HG02973 (cell line): ENCODE measurements around the gene PYDC2.
"Not testable (repeated sequence)": the region's sequence is repeated elsewhere in the genome, so short reads cannot be mapped to it uniquely, and the experiment has no call there.

ENCODE experiments used
- ATAC-seq: cut with Tn5 transposase; IDR thresholded peaks from one replicate; pipeline ENCODE4 v1.9.1; 2021; ENCODE audit warnings: moderate library complexity; ENCODE audit not compliant: unreplicated experiment

PYDC2 gene

GRCh38 chr3:191460360-191460759 lies 603 bp upstream of the PYDC2 start:
- ATAC-seq = no peak

- no peak for ATAC-seq
Observed at GRCh38 chr3:191470080-191470479, 9.1 kb downstream of the PYDC2 start.

GRCh38 chr3:191470545-191470944 lies 9.6 kb downstream of the PYDC2 start:
- no peak for ATAC-seq

- ATAC-seq = no peak
Observed at GRCh38 chr3:191473661-191474198, 12.8 kb downstream of the PYDC2 start.

GRCh38 chr3:191476066-191476772 lies 15.3 kb downstream of the PYDC2 start:
- ATAC-seq = no peak

- ATAC-seq = not testable (repeated sequence)
Observed at GRCh38 chr3:191483994-191484393, 23.0 kb downstream of the PYDC2 start.

- ATAC-seq = no peak
Observed at GRCh38 chr3:191484461-191484860, 23.5 kb downstream of the PYDC2 start.

GRCh38 chr3:191492601-191493000 lies 31.6 kb downstream of the PYDC2 start:
- ATAC-seq = no peak

- no peak for ATAC-seq
Observed at GRCh38 chr3:191493336-191493735, 32.4 kb downstream of the PYDC2 start.

GRCh38 chr3:191499307-191500080 lies 38.5 kb downstream of the PYDC2 start:
- ATAC-seq = no peak

- ATAC-seq = no peak
Observed at GRCh38 chr3:191500892-191501291, 39.9 kb downstream of the PYDC2 start.

- no peak for ATAC-seq
Observed at GRCh38 chr3:191502583-191502982, 41.6 kb downstream of the PYDC2 start.

- no peak for ATAC-seq
Observed at GRCh38 chr3:191509078-191509477, 48.1 kb downstream of the PYDC2 start.
